ENCODE data around the gene DFFB. TPM values are rescaled to one million over a fixed set of nuclear protein-coding genes. Genes with fewer than 3 reads are reported as not detected.

Gene DFFB
- total and polyA plus RNA-seq, 9 of the 15 experiments (the other 6 are each of a cell fraction or from before 2014, with no cell fraction given): 2.3 to 15.8 (median 11.5) TPM

GRCh38 chr1:3900150-3900968 lies 43.1 kb downstream of the DFFB start, which contains the start of gene C1orf174 (continued):
- TF ChIP-seq PRDM10 (IDR thresholded peaks at IDR 0.05; ENCODE audit: partially characterized antibody) (peak; percentile 88), BDP1 (IDR thresholded peaks at IDR 0.05; ENCODE audit: insufficient read depth, insufficient read length) (no peak), NFE2 (IDR thresholded peaks at IDR 0.05; ENCODE audit: low read depth) (no peak), CTCFL (IDR thresholded peaks at IDR 0.05; ENCODE audit: borderline replicate concordance, insufficient read depth, low read depth, low read length, poor library complexity, severe bottlenecking) (no peak), BCLAF1 (IDR thresholded peaks at IDR 0.05; ENCODE audit: borderline replicate concordance in 1 of 2, control insufficient read depth in 1 of 2, low read depth in 2 of 2, low read length in 1 of 2) (no peak), BRF2 (IDR thresholded peaks at IDR 0.05; ENCODE audit: borderline replicate concordance, insufficient read depth, insufficient read length) (no peak), FOXA3 (CRISPR knock-in tag; conservative IDR thresholded peaks at IDR 0.05 in 1 of 2, IDR thresholded peaks at IDR 0.05 in 1 of 2) (peak in 1 of 2 experiments; percentile 19; a peak in 1 of 4 replicates), MTA2 (IDR thresholded peaks at IDR 0.05; ENCODE audit: low read depth) (0 out of 2 replicates have a peak, but pooled peaks have one; percentile 17), U2AF1 (optimal IDR thresholded peaks at IDR 0.05; ENCODE audit: low read depth, low read length) (no peak), CBX2 (IDR thresholded peaks at IDR 0.05; ENCODE audit: insufficient read depth, low read length, poor library complexity, severe bottlenecking) (no peak), ZBTB8A (IDR thresholded peaks at IDR 0.05; ENCODE audit: partially characterized antibody) (no peak), DLX4 (CRISPR knock-in tag; IDR thresholded peaks at IDR 0.05) (no peak), ARNT (IDR thresholded peaks at IDR 0.05) (peak; percentile 64; a peak in 3 of 4 replicates)

Measured in K562 (cell line).